Dermis blood vessel endothelial cell (primary cell): ENCODE measurements around the gene ABLIM2. TPM values are rescaled to one million over a fixed set of nuclear protein-coding genes. Genes with fewer than 3 reads are reported as not detected.
A peak's percentile ranks its signal among the peaks of the same experiment; 100 is the strongest.
"Not testable (repeated sequence)": the region's sequence is repeated elsewhere in the genome, so short reads cannot be mapped to it uniquely, and the experiment has no call there.

ENCODE experiments used
- DNase-seq: peaks from one replicate; pipeline ENCODE4 v3.0.0; 2010
- total RNA-seq: library from RNA; depleted of rRNA; stranded (reverse); fragments of >200 nt; gene quantifications from 2 replicates; pipeline ENCODE4 v1.2.3, GENCODE V29; 2014

ABLIM2 gene
- total RNA-seq, 1 donor from 2014 or later: 8.8 TPM

GRCh38 chr4:7950301-7951092 lies 208.1 kb downstream of the ABLIM2 start:
- DNase-seq: no peak

- no peak for DNase-seq
These were observed 208.9 kb downstream of the ABLIM2 start for GRCh38 chr4:7949759-7950158.

- DNase-seq: no peak
These were observed 210.7 kb downstream of the ABLIM2 start for GRCh38 chr4:7947927-7948326.

- DNase-seq: no peak
These were observed 212.8 kb downstream of the ABLIM2 start for GRCh38 chr4:7945709-7946380.

- no peak for DNase-seq
These were observed 213.9 kb downstream of the ABLIM2 start for GRCh38 chr4:7944599-7945220.

GRCh38 chr4:7943688-7944087 lies 214.9 kb downstream of the ABLIM2 start:
- not testable (repeated sequence) for DNase-seq

GRCh38 chr4:7943211-7943610 lies 215.4 kb downstream of the ABLIM2 start:
- no peak for DNase-seq

- DNase-seq: no peak
These were observed 216.6 kb downstream of the ABLIM2 start for GRCh38 chr4:7941965-7942496.

- DNase-seq: no peak
These were observed 217.3 kb downstream of the ABLIM2 start for GRCh38 chr4:7941111-7941964.

- DNase-seq: peak; percentile 93
These were observed 219.1 kb downstream of the ABLIM2 start, which contains the start of gene AFAP1 for GRCh38 chr4:7939377-7940108. Gene AFAP1, minus strand, starts transcription at chr4:7939861. Its CDS starts 67,783 bp downstream, at chr4:7872078.

GRCh38 chr4:7938609-7939376 lies 219.8 kb downstream of the ABLIM2 start:
- DNase-seq: peak; percentile 58

- DNase-seq: no peak
These were observed 220.4 kb downstream of the ABLIM2 start for GRCh38 chr4:7938266-7938608.

GRCh38 chr4:7937006-7937405 lies 221.6 kb downstream of the ABLIM2 start:
- DNase-seq: no peak

GRCh38 chr4:7933651-7934510 lies 224.7 kb downstream of the ABLIM2 start:
- DNase-seq: peak; percentile 57

GRCh38 chr4:7932287-7932686 lies 226.3 kb downstream of the ABLIM2 start:
- DNase-seq: peak; percentile 28

- DNase-seq: peak; percentile 52
These were observed 229.3 kb downstream of the ABLIM2 start for GRCh38 chr4:7929118-7929951.

- no peak for DNase-seq
These were observed 229.9 kb downstream of the ABLIM2 start for GRCh38 chr4:7928711-7929110.

GRCh38 chr4:7926822-7927221 lies 231.8 kb downstream of the ABLIM2 start:
- no peak for DNase-seq

GRCh38 chr4:7924570-7924969 lies 234.0 kb downstream of the ABLIM2 start:
- no peak for DNase-seq
